ENCODE results near the gene ATP5F1B.

DNA sequence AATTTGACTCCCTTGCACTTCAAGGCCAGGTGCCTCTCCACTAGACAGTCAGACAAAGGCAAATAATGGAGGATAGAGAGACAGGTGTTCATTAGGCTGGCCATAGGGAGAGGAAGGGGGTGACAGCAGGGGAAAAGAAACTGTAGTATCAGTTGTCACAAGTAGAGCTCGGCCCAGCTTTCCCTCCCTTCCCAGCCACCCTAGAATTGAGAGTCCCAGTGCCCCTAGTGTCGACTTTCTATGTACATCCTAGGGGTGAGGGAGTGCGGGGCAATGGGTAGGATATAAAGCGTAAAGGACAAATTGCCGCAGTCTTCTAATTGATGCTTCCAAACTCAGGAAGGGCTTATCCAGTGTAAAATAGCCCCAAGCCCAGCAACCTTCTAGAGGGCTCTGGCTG is 54.7 kb downstream of the ATP5F1B start:
- TF ChIP-seq SP1 (IDR thresholded peaks at IDR 0.05) (no peak), FOXM1 (IDR thresholded peaks at IDR 0.05; ENCODE audit: borderline replicate concordance) (no peak), FOXA1 (IDR thresholded peaks at IDR 0.05) (no peak), SUZ12 (IDR thresholded peaks at IDR 0.05) (no peak), CTBP1 (IDR thresholded peaks at IDR 0.05; ENCODE audit: borderline replicate concordance) (no peak), BHLHE40 (IDR thresholded peaks at IDR 0.05; ENCODE audit: borderline replicate concordance) (no peak), ELF4 (IDR thresholded peaks at IDR 0.05) (no peak), TARDBP (IDR thresholded peaks at IDR 0.05) (no peak), HDGF (IDR thresholded peaks at IDR 0.05; ENCODE audit: borderline replicate concordance) (no peak), FOXK2 (IDR thresholded peaks at IDR 0.05) (no peak), ARNT (IDR thresholded peaks at IDR 0.05) (no peak)
- TF ChIP-seq, protein P1, sequence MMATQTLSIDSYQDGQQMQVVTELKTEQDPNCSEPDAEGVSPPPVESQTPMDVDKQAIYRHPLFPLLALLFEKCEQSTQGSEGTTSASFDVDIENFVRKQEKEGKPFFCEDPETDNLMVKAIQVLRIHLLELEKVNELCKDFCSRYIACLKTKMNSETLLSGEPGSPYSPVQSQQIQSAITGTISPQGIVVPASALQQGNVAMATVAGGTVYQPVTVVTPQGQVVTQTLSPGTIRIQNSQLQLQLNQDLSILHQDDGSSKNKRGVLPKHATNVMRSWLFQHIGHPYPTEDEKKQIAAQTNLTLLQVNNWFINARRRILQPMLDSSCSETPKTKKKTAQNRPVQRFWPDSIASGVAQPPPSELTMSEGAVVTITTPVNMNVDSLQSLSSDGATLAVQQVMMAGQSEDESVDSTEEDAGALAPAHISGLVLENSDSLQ (IDR thresholded peaks at IDR 0.05): no peak

Data from HEK293T (cell line).